HEK293 (cell line): ENCODE results near the gene CMKLR1.

Experiments
- CTCF ChIP-seq: fragments of 450-650 bp; formaldehyde crosslinking; IDR thresholded peaks from 2 replicates; pipeline ENCODE4 v1.5.1; 2016; ENCODE audit warnings: missing biosample characterization, missing genetic modification characterization
- ZBTB1 ChIP-seq: fragments of 450-650 bp; formaldehyde crosslinking; IDR thresholded peaks from 2 replicates; pipeline ENCODE4 v1.5.1; 2016; ENCODE audit warnings: missing biosample characterization, missing genetic modification characterization
- ZNF121 ChIP-seq: fragments of 450-650 bp; formaldehyde crosslinking; IDR thresholded peaks from 2 replicates; pipeline ENCODE4 v1.5.1; 2016; ENCODE audit warnings: missing biosample characterization, missing genetic modification characterization
- ZNF274 ChIP-seq, 2 experiments: fragments of 200-500 bp in 1 of 2; fragments of 450-650 bp in 1 of 2; sonication (Bioruptor generic) in 1 of 2; formaldehyde crosslinking in 1 of 2; IDR thresholded peaks; 2 replicates each; pipeline versions ENCODE4 v1.5.1 to v1.6.1; 2014 to 2016; ENCODE audit warnings: borderline replicate concordance in 1 of 2, inconsistent platforms in 1 of 2, low read length in 1 of 2, missing biosample characterization in 1 of 2, missing genetic modification characterization in 1 of 2
- ZSCAN30 ChIP-seq: fragments of 450-650 bp; IDR thresholded peaks from 2 replicates; pipeline ENCODE4 v1.5.1; 2018; ENCODE audit warnings: missing biosample characterization, mild to moderate bottlenecking, missing genetic modification characterization, moderate library complexity
- TF ChIP-seq, protein P1 (sequence below): fragments of 450-650 bp; formaldehyde crosslinking; IDR thresholded peaks from 2 replicates; pipeline ENCODE4 v1.5.1; 2016; ENCODE audit warnings: missing biosample characterization, missing genetic modification characterization, borderline replicate concordance
- TF ChIP-seq, protein P2 (sequence below): fragments of 450-650 bp; formaldehyde crosslinking; IDR thresholded peaks from 2 replicates; pipeline ENCODE4 v1.5.1; 2016; ENCODE audit warnings: missing biosample characterization, missing genetic modification characterization

DNA sequence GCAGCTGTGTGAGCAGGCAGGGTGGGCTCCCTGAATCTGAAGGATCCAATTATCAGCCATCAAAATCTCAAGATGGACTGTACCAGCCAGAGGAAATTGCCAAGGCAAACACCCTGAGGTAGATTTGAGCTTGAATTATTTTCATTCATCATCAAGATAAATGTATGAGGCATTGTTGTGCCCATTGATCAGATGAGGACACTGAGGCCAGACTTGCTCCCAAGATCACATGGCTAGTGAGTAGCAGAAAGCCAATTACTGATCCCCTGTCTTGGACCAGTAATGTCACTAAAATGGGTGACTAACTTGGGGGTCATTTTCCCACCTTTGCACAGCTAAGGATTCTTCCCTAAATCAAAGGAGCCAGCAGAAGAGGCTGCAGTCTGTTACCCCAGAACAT lies 20.9 kb upstream of the CMKLR1 start:
- TF ChIP-seq ZNF121 (no peak), ZBTB1 (no peak), CTCF (tag by site-specific recombination) (no peak), ZNF274 (IDR thresholded peaks at IDR 0.05; ENCODE audit: low read length) (no peak), ZNF274 (tag by site-specific recombination; IDR thresholded peaks at IDR 0.05; ENCODE audit: borderline replicate concordance) (no peak), ZSCAN30 (tag by site-specific recombination) (no peak)
- TF ChIP-seq, protein P1, sequence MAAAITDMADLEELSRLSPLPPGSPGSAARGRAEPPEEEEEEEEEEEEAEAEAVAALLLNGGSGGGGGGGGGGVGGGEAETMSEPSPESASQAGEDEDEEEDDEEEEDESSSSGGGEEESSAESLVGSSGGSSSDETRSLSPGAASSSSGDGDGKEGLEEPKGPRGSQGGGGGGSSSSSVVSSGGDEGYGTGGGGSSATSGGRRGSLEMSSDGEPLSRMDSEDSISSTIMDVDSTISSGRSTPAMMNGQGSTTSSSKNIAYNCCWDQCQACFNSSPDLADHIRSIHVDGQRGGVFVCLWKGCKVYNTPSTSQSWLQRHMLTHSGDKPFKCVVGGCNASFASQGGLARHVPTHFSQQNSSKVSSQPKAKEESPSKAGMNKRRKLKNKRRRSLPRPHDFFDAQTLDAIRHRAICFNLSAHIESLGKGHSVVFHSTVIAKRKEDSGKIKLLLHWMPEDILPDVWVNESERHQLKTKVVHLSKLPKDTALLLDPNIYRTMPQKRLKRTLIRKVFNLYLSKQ (tag by site-specific recombination), result no peak
- TF ChIP-seq, protein P2, sequence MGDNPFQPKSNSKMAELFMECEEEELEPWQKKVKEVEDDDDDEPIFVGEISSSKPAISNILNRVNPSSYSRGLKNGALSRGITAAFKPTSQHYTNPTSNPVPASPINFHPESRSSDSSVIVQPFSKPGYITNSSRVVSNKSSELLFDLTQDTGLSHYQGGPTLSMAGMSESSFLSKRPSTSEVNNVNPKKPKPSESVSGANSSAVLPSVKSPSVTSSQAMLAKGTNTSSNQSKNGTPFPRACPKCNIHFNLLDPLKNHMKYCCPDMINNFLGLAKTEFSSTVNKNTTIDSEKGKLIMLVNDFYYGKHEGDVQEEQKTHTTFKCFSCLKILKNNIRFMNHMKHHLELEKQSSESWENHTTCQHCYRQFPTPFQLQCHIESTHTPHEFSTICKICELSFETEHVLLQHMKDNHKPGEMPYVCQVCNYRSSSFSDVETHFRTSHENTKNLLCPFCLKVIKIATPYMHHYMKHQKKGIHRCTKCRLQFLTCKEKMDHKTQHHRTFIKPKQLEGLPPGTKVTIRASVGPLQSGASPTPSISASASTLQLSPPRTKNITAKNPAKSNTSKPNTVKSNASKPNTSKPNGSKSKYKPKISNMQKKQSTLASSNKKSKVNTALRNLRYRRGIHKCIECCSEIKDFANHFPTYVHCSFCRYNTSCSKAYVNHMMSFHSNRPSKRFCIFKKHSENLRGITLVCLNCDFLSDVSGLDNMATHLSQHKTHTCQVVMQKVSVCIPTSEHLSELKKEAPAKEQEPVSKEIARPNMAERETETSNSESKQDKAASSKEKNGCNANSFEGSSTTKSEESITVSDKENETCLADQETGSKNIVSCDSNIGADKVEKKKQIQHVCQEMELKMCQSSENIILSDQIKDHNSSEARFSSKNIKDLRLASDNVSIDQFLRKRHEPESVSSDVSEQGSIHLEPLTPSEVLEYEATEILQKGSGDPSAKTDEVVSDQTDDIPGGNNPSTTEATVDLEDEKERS, result no peak
